Measurements from ENCODE around the gene UGT1A10.
"Not testable (repeated sequence)": the region's sequence is repeated elsewhere in the genome, so short reads cannot be mapped to it uniquely, and the experiment has no call there.

Gene UGT1A10

DNA sequence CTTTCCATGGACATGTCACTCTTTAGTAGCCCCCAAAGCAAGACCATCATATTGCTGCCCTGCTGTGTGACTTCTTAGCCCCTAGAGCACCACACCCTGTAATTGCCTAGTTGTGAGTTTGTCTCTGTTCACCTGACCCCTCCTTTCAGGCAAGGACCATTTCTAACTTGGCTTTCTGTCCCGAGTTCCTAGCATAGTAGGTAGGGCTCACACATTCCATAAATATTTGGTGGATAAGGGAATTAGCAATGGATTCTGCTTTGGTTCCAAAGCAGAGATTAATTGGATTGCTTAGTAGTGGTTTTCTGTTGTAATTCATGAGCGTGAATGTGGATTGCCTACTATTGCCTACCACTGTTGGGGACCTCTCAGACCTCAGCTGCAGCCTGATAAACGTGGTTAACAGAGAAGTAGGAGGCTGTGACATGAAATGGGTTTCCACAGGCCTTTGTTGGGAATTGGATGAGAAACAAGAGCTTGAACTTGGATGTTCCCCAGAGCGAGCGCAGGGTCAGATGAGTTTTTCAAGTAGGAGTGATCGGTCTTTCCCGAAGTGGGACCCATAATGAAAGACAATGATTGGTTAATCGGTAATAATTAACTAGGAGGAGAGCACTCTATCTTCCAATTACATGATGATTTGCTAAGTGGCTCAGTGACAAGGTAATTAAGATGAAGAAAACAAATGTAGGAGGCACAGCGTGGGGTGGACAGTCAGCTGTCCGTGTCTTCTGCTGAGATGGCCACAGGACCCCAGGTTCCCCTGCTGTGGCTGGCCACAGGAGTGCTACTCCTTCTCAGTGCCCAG, 110.4 kb downstream of the UGT1A10 start:
- DNase-seq: no peak

DNA sequence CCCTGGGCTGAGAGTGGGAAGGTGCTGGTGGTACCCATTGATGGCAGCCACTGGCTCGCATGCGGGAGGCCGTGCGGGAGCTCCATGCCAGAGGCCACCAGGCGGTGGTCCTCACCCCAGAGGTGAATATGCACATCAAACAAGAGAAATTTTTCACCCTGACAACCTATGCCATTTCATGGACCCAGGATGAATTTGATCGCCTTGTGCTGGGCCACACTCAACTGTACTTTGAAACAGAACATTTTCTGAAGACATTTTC, 111.0 kb downstream of the UGT1A10 start:
- DNase-seq: no peak

DNA sequence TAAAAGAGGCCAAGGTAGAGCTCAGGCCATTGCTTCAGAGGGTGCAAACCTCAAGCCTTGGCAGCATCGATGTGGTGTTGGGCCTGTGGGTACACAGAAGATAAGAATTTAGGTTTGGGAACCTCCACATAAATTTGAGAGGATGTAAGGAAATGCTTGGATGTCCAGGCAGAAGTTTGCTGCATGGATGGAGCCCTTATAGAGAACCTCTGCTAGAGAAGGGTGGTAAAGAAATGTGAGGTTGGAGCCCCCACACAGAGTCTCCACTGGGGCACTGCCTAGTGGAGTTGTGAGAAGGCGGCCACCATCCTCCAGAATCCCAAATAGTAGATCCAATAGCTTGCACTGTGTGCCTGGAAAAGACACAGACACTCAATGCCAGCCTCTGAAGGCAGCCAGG, 114.4 kb downstream of the UGT1A10 start:
- DNase-seq: not testable (repeated sequence)

DNA sequence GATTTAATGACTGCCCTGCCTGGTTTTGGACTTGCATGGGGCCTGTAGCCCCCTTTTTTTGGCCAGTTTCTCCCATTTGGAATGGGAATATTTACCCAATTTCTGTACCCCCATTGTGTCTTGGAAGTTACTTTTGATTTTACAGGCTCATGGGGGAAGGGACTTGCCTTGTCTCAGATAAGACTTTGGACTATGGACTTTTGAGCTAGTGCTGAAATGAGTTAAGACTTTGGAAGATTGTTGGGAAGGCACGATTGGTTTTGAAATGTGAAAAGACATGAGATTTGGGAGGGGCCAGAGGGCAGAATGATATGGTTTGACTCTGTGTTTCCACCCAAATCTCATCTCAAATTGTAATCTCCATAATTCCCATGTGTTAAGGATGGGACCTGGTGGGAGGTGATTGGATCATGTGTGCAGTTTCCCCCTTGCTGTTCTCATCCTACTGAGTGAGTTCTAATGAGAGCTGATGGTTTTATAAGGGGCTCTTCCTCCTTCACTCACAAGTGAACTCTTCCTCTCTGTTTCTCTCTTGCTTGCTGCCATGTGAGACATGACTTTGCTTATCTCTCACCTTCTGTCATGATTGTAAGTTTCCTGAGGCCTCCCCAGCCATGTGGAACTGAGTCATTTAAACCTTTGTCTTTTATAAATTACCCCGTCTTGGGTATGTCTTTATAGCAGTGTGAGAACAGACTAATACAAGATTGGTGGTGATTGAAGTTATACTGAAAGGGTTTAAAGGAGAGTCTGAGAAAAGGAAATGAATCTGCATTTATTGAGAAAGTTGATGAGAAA, 115.2 kb downstream of the UGT1A10 start:
- not testable (repeated sequence) for DNase-seq

DNA sequence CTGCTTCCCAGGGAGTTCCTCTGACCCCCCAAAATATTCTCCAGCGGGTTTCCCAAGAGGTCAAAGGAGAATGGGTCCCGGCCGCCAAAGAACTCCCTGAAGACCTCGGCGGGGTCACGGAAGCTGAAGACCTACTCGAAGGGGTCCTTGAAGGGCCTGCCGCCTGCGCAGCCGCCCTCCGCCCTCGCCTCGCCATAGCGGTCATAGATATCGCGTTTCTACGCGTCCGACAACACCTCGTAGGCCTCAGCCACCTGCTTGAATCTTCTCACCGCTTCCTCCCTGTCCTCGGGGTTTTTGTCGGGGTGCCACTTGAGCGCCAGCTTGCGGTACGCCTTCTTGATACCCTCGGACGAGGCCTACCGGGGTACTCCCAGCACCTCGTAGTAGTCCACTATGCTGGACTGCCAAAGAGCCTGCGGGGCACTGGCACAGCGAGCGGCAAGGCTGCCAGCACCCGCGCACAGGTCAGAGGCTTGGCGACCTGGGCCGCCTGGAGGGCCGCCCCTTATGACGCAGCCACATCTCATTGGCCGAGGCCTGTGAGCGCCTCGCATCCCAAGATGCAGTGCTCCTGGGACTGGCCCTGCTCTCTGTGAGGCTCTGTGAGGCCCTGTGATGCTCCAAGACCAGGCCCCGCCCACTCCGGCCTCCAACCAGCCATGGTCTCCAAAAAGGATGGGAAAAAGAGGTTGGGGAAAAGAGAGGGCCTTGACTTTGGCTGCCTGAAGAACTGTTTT, 118.8 kb downstream of the UGT1A10 start:
- no peak for DNase-seq

DNA sequence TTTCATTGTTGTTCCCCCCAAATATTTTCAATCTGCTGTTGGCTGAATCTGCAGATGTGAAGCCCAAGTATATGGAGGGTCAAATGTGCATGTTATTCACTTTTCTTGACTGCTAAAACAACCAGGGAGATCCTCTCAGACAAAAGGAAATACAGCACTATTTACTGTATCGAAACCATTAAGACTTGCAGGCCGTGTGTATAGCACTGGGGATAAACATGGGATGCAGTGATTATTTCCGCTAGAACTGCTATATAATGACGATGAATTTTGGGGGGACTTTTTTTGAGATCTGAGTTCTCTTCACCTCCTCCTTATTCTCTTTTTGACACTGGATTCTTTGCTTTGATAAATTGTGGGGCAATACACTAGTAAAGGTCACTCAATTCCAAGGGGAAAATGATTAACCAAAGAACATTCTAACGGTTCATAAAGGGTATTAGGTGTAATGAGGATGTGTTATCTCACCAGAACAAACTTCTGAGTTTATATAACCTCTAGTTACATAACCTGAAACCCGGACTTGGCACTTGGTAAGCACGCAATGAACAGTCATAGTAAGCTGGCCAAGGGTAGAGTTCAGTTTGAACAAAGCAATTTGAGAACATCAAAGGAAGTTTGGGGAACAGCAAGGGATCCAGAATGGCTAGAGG, 120.3 kb downstream of the UGT1A10 start:
- no peak for DNase-seq

DNA sequence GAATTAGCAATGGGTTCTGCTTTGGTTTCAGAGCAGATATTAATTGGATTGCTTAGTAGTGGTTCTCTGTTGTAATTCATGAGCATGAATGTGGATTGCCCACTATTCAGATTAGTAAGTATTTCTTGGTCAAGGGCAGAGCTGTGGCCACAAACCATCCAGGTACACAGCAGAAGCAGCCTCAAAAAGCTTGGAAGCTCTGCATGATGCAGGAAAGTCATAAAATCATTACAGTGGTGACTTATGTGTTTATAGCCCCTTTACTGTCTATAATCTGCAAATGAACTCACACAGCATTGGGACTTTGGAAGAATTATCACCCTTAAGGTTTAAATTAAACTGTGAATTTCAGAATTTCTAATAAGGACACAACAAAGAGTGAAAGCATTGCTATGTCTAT, 121.9 kb downstream of the UGT1A10 start:
- no peak for DNase-seq

DNA sequence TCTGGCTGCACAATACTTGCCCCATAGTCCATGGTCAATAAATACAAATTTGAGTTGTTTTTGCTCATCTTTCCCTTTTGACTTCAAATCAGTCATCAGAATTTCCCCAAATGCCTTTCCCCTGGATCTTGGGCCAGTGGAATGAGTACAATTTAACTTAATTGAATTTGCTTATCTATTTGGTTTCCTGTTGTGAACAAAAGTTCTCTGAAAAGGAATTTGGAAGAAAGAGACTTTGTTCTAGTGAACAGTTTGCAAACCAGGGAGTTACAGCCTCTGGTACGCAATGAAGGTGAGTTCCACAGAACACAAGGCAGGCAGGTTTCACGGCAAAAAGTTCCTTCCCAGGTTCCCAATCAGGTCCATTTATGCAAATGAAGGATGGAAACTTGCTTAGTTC, 122.6 kb downstream of the UGT1A10 start:
- DNase-seq: no peak

DNA sequence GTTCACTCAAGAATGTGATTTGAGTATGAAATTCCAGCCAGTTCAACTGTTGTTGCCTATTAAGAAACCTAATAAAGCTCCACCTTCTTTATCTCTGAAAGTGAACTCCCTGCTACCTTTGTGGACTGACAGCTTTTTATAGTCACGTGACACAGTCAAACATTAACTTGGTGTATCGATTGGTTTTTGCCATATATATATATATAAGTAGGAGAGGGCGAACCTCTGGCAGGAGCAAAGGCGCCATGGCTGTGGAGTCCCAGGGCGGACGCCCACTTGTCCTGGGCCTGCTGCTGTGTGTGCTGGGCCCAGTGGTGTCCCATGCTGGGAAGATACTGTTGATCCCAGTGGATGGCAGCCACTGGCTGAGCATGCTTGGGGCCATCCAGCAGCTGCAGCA, 123.8 kb downstream of the UGT1A10 start, which contains the start of gene UGT1A1:
Gene UGT1A1, plus strand, starts transcription at position 228 of the 400 bp plus-strand sequence. Its CDS starts 18 bp downstream, at position 246.
- DNase-seq: no peak

DNA sequence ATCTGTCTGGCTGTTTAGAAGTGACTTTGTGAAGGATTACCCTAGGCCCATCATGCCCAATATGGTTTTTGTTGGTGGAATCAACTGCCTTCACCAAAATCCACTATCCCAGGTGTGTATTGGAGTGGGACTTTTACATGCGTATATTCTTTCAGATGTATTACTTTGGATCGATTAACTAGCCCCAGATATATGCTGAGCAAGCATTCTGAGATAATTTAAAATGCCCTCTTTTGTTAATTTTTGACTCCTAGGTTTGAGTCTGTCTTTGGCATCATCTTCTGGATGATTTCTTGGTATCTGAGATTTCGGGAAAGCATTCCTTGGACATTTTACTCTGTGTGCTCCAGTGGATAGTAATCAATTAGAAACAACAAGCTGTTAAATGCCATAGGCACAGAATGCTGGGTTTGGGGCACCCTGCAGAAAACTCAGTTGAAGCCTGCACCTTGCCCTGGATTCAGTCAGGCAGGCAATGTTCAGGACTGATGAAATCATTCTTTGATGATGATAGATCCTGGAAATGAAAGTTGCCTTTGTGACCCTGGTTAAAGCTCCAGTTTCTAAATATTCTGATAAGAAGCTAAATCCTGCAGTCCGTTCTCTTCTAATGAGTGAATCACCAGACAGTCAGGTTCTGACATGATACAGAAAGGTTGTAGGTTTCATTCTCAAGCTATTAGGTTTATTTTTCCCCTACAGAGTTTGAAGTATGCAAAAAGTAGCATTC, 125.0 kb downstream of the UGT1A10 start:
- DNase-seq: no peak

DNA sequence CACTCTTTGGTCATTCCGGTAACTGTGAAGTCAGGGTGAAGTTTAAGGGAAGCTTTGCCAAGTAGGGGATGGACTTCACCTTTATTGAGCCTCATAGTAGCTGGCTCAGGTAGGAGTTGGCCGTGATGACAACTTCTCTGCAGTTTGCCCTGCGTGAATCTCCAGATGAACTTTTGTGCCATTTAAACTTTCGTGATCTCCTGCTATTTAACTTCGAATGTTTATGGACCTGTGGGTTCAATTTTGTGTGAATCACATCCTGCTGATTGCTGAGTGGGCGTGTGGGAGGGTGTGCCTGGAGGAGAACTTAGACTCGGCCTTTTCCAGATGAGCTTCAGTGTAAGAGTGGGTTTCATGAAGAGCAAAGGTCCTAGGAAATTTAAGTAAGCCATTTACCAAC, 128.0 kb downstream of the UGT1A10 start:
- no peak for DNase-seq

DNA sequence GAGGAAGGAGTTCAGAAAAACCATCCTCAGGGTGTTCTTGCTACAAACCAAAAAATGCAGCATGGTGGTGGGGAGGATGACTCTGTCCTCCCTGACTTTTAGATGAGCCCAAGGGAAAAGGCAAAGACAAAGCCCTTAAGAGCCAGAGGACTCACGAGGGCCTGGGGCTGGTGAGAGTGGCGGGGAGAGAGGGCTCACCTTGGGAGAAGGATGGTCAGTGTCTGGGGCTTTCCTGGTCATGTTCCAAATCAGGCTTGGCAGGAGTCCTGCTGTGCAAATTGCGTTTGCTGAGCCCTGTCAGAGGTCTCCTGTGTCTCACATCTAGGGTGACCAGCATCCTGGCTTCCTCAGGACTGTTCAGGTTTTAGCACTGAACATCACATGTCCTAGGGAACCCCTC, 128.5 kb downstream of the UGT1A10 start:
- no peak for DNase-seq

DNA sequence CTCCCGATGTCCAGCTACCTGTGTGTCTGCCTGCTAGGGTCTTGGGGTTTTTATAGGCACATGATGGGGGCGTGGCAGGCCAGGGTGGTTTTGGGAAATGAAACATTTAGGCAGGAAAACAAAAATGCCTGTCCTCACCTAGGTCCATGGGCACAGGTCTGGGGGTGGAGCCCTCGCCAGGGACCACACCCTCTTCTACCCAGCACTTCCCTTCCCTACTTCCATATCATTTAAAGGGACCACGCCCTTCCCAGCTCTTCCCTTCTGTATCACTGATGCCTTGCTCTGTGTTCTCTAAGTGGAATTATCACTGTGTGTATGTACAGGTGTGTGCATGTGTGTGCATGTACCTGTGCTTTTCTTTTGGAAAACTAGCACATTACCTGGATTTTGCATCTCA, 130.2 kb downstream of the UGT1A10 start:
- no peak for DNase-seq

DNA sequence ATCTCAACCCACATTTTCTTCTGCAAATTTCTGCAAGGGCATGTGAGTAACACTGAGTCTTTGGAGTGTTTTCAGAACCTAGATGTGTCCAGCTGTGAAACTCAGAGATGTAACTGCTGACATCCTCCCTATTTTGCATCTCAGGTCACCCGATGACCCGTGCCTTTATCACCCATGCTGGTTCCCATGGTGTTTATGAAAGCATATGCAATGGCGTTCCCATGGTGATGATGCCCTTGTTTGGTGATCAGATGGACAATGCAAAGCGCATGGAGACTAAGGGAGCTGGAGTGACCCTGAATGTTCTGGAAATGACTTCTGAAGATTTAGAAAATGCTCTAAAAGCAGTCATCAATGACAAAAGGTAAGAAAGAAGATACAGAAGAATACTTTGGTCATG, 131.8 kb downstream of the UGT1A10 start:
- DNase-seq: no peak

DNA sequence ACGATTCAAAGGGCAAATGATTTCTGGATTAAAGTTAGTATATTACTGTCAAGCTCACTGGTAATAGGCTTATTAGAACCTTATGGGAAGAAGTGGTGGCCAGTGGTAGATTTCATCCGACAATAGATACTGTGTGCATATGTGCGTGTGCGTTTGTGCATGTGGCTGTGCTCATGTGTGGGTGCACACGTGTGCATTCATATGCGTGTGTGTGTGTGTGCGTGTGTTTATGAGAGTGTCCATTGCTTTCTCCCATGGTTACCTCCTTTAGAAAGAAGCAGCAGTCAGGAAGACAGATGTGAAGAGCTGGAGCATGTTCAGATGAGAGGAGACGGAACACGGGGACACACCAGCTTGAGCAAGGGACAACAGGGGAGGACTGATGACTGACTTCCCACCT, 133.0 kb downstream of the UGT1A10 start:
- DNase-seq: no peak

DNA sequence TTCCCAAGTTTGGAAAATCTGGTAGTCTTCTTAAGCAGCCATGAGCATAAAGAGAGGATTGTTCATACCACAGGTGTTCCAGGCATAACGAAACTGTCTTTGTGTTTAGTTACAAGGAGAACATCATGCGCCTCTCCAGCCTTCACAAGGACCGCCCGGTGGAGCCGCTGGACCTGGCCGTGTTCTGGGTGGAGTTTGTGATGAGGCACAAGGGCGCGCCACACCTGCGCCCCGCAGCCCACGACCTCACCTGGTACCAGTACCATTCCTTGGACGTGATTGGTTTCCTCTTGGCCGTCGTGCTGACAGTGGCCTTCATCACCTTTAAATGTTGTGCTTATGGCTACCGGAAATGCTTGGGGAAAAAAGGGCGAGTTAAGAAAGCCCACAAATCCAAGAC, 135.9 kb downstream of the UGT1A10 start:
- DNase-seq: no peak

DNA sequence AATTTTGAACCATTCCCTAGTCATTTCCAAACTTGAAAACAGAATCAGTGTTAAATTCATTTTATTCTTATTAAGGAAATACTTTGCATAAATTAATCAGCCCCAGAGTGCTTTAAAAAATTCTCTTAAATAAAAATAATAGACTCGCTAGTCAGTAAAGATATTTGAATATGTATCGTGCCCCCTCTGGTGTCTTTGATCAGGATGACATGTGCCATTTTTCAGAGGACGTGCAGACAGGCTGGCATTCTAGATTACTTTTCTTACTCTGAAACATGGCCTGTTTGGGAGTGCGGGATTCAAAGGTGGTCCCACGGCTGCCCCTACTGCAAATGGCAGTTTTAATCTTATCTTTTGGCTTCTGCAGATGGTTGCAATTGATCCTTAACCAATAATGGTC, 136.3 kb downstream of the UGT1A10 start:
- DNase-seq: no peak

DNA sequence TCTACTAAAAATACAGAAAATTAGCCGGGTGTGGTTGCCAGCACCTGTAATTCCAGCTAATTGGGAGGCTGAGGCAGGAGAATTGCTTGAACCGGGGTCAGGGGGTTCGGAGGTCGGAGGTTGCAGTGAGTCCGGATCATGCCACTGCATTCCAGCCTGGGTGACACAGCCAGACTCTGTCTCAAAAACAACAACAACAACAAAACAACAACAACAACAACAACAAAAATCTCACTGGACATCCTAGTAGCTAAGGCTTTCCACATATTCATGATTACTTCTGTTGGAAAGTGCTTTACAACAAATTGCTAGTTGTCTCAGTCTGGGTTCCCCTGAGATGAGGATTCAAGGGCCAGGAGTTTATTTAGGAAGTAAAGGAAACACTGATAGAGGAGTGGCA, 137.6 kb downstream of the UGT1A10 start:
- DNase-seq: no peak

DNA sequence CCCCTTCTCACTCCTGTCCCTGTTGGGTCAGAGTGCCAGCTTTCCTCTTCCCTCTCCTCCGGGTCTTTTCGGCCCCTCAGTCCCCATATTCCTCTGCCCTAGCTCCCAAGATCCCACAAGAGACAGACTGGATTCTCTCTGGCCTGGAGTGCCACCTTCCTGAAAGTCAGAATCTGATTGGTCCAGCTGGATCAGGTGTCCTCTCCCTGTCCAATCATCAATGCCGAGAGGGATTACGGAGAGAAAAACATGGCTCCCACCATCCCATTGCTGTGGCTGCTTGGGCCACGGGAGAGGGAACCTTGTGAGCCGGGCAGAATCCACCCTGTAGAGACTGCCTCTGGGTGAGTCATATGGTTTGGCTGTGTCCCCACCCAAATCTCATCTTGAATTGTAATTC, 139.2 kb downstream of the UGT1A10 start:
- DNase-seq: no peak

DNA sequence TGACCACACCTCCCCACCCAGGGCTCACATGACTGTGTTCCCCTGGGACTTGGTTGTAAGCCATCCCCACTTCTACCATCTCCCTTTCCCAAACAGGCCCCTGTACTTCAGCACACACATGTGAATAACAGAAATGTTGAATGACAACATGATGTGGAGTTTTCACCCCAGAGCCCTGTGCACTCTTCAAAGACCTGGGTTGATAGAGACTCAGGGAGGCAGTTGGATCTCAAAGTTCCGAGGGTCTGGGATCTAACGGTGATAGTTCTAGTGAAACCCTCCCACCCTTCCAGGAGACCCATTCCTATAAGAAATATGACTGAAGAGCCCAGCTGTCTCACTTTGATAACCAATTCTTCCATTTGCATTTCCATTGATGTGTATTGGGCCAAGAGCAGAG, 141.8 kb downstream of the UGT1A10 start, which contains the start of gene MROH2A:
Gene MROH2A, plus strand, starts transcription at position 301 of the 400 bp plus-strand sequence. CDS start 1,029 bp downstream, outside the sequence.
- no peak for DNase-seq

DNA sequence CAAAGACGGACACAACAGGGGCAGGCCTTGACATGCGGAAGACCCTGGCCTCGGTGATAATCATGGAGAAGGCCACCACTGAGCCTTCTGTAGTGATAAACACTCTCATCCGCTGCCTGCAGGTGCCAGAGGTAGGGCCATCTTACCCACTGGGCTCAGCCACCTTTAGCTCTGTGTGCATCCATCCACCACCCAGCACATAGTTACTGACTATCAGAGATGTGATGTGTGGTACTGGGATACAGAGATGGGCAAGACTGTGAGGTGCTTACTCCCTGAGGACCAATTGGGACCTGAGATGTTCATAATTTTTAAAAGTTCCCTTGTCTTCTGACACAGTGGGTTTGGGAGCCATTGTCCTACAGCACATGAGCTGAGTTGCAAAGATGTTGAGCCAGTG, 143.5 kb downstream of the UGT1A10 start:
- DNase-seq: no peak

DNA sequence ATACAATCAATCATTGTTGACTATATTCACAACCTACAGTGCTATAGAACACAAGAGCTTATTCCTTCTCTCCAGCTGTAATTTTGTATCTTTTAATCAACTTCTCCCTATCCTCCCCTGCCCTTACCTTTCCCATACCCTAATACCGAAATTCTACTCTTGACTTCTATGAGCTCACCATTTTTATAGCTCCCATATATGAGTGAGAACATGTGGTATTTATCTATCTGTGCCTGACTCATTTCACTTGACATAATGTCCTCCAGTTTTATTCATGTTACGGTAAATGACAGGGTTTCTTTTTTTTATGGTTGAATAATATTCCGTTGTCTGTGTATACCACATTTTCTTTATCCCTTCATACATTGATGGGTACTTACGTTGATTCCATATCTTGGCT, 144.5 kb downstream of the UGT1A10 start:
- no peak for DNase-seq

All from stimulated activated CD4-positive, alpha-beta T cell treated with anti-CD3 and anti-CD28 coated beads, Interleukin-4, amount 100 ng/mL, for 1 hour (primary cell).